ENCODE data around the gene PRR12.

- no peak for TF ChIP-seq REPIN1 (tag by site-specific recombination; IDR thresholded peaks at IDR 0.05; ENCODE audit: low read depth)
- TF ChIP-seq YY1 (tag by site-specific recombination; IDR thresholded peaks at IDR 0.05), result no peak
- no peak for TF ChIP-seq ZNF501 (tag by site-specific recombination; IDR thresholded peaks at IDR 0.05)
- no peak for TF ChIP-seq CTCF (tag by site-specific recombination; IDR thresholded peaks at IDR 0.05)
- TF ChIP-seq ZNF140 (tag by site-specific recombination; IDR thresholded peaks at IDR 0.05), result no peak
Observed at GRCh38 chr19:49645592-49645991, 54.6 kb downstream of the PRR12 start.

Data from HEK293 (cell line).